ENCODE data around the gene BACE1-AS. TPM values are rescaled to one million over a fixed set of nuclear protein-coding genes. Genes with fewer than 3 reads are reported as not detected.

The BACE1-AS gene
- total and polyA plus RNA-seq, 9 donors = 5.1 to 20.3 (median 13.9) TPM

GRCh38 chr11:117292616-117293015 is 1.5 kb downstream of the BACE1-AS start:
- 88 to 94% (median 93%) methylated on average over 2 of the region's 2 CpGs for WGBS, 3 donors
- no peak overlapping the region for H3K27ac ChIP-seq
- no peaks in the 10 kb centered on the region for H3K36me3 ChIP-seq
- H3K4me1 ChIP-seq (ENCODE audit: insufficient read depth) = no peaks in the 10 kb centered on the region
- intact Hi-C loops (cut with DNase I) = no loop called here
- no peak for TF ChIP-seq EP300 (IDR thresholded peaks at IDR 0.05)
- no peaks in the 10 kb centered on the region for H3K27me3 ChIP-seq
- no peaks in the 10 kb centered on the region for H3K9me3 ChIP-seq
- DNase-seq = no peak
- H3K4me3 ChIP-seq = no peak overlapping the region

DNA sequence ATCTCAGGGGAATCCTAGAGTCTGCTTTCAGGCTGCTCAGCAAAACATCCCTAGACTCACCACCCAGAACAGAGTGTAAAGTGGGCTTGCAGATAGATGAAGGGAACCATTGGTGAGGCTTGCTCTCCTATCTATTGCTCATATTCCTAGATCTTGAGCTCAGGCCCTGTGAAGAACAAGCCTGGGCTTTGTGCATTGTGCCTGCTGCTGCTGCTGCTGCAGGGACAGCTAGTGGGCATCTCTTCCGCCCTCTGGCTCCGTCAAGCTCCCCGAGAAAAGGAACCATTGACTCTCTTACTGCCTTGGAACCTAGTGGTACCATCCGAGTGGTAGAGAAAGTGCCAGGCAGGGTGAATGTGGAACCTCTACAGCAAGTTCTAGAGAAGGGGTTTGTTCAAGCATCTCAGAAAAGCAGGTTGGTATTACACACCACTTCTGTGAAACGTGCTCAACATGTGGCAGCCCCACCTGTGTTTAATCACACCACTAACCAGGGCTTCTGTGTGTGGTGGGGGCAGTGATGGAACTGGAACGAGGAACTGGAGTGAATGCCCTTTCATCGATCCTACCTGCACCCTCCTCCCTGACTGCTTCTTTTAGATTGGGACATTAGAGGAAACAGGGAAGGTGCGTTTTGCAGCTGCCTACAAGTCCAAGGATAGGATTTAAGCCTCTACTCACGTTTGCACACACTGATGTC is 4.4 kb downstream of the BACE1-AS start:
- TF ChIP-seq POLR2A (IDR thresholded peaks at IDR 0.05) (no peak), CTCF (IDR thresholded peaks at IDR 0.05) (no peak), EP300 (IDR thresholded peaks at IDR 0.05) (no peak)
- DNase-seq = peak in 1 of 5 donors; percentile 17
- no peaks in the 10 kb centered on the region for H3K36me3 ChIP-seq
- no peak overlapping the region for H3K27ac ChIP-seq
- H3K9me3 ChIP-seq = no peaks in the 10 kb centered on the region
- no peaks in the 10 kb centered on the region for H3K27me3 ChIP-seq
- no peak overlapping the region for H3K4me3 ChIP-seq
- intact Hi-C loops (cut with DNase I) = no loop called here
- WGBS, 3 donors = 83 to 86% (median 83%) methylated on average over 9 of the region's 9 CpGs
- H3K4me1 ChIP-seq (ENCODE audit: insufficient read depth) = peaks cover 11% of the 10 kb centered on the region

GRCh38 chr11:117296881-117297280 is 5.7 kb downstream of the BACE1-AS start:
- no peaks in the 10 kb centered on the region for H3K9me3 ChIP-seq
- H3K4me1 ChIP-seq (ENCODE audit: insufficient read depth) = peaks cover 18% of the 10 kb centered on the region
- H3K27ac ChIP-seq = no peak overlapping the region
- TF ChIP-seq CTCF (IDR thresholded peaks at IDR 0.05) (no peak), EP300 (IDR thresholded peaks at IDR 0.05) (no peak)
- no peaks in the 10 kb centered on the region for H3K36me3 ChIP-seq
- no peaks in the 10 kb centered on the region for H3K27me3 ChIP-seq
- intact Hi-C loops (cut with DNase I) = no loop called here
- peak in 1 of 5 donors; percentile 24 for DNase-seq
- H3K4me3 ChIP-seq = no peak overlapping the region
- WGBS, 3 donors = 86 to 89% (median 87%) methylated on average over 6 of the region's 6 CpGs

GRCh38 chr11:117298195-117298594 is 7.0 kb downstream of the BACE1-AS start:
- Histone ChIP-seq H3K9me3 (no peaks in the 10 kb centered on the region), H3K36me3 (no peaks in the 10 kb centered on the region), H3K4me3 (no peak overlapping the region), H3K27ac (no peak overlapping the region), H3K27me3 (no peaks in the 10 kb centered on the region), H3K4me1 (ENCODE audit: insufficient read depth) (peaks cover 18% of the 10 kb centered on the region)
- no peak for DNase-seq
- no peak for TF ChIP-seq CTCF (IDR thresholded peaks at IDR 0.05)
- no peak for TF ChIP-seq POLR2A (IDR thresholded peaks at IDR 0.05)
- TF ChIP-seq EP300 (IDR thresholded peaks at IDR 0.05) = no peak
- WGBS, 3 donors = 93 to 95% (median 95%) methylated on average over 8 of the region's 8 CpGs
- intact Hi-C loops (cut with DNase I) = no loop called here

Data from ovary (tissue), 9 donors.